NCI-H82 treated with DMSO at 0.1 percent for 48 hours (cell line): ENCODE measurements around the gene USP15.
A peak's percentile ranks its signal among the peaks of the same experiment; 100 is the strongest.
"Not testable (repeated sequence)": the region's sequence is repeated elsewhere in the genome, so short reads cannot be mapped to it uniquely, and the experiment has no call there.

Experiments
- DNase-seq: peaks from one replicate; lab custom pipeline; 2025; ENCODE audit not compliant: unreplicated experiment; lab: John Stamatoyannopoulos, UW

USP15 gene

GRCh38 chr12:62438098-62438692 lies 178.0 kb downstream of the USP15 start:
- peak; percentile 28 for DNase-seq

- DNase-seq, result no peak
These were observed 186.7 kb downstream of the USP15 start for GRCh38 chr12:62446754-62447452.

- no peak for DNase-seq
These were observed 188.2 kb downstream of the USP15 start for GRCh38 chr12:62448436-62448835.

- DNase-seq, result not testable (repeated sequence)
These were observed 195.2 kb downstream of the USP15 start for GRCh38 chr12:62455429-62455828.

DNA sequence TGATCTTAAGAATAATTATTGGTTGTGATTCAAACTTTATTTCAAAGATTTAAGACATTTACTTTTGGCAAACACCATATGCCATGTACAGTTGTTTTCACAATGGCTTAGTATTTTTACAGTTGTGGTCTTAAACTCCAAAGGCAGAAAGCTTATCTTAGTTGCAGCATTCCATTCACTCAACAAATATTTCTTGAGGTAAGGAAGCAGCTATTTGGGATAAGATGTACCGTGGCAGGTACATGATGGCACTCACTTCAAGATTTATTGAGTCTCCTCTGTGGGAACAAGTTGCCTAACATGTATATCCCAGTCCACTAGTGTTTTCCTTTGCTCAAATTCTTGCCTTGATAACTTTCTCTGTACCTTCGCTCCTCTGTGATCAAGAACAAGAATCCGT lies 198.4 kb downstream of the USP15 start:
- no peak for DNase-seq

GRCh38 chr12:62459976-62460375 lies 199.8 kb downstream of the USP15 start:
- DNase-seq, result no peak

GRCh38 chr12:62461171-62461837 lies 201.1 kb downstream of the USP15 start:
- not testable (repeated sequence) for DNase-seq

DNA sequence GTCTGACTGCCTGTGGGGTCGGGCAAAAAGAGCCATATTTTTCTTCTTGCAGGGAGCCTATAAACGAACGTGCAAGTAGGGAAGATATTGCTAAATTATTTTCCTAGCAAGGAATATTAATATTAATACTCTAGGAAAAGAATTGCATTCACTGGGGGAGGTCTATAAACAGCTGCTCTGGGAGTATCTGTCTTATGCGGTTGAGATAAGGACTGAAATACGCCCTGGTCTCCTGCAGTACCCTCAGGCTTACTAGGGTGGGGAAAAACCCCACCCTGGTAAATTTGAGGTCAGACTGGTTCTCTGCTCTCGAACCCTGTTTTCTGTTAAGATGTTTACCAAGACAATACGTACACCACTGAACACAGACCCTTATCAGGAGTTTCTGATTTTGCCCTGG lies 203.0 kb downstream of the USP15 start:
- not testable (repeated sequence) for DNase-seq
